ENCODE data around the gene USP34.
"Not testable (repeated sequence)": the region's sequence is repeated elsewhere in the genome, so short reads cannot be mapped to it uniquely, and the experiment has no call there.

USP34 gene

DNA sequence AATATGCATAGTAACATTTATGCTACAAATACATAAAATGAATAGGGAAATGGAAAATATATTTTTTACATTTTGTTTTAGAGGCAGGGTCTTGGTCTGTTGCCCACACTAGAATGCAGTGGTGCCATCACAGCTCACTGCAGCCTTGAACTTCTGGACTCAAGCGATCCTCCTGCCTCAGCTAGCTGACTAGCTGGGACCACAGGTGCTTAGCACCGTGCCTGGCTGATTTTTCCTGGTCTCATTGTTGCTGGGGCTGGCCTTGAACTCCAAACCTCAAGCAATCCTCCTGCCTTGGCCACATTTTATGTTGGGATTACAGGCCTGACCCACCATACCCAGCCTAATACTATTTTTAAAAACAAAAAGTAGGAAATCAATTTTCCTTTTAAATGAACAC, 34.1 kb upstream of the USP34 start:
- in situ Hi-C loops (cut with HindIII; ENCODE audit: low pct_ligation_motif_present, low sequenced_read_pairs) = no loop called here
- H3K36me3 ChIP-seq (replicated peaks) = peaks cover 26% of the 10 kb centered on the region
- no peak for DNase-seq
- H3K27ac ChIP-seq = no peak overlapping the region
- TF ChIP-seq, protein P1, sequence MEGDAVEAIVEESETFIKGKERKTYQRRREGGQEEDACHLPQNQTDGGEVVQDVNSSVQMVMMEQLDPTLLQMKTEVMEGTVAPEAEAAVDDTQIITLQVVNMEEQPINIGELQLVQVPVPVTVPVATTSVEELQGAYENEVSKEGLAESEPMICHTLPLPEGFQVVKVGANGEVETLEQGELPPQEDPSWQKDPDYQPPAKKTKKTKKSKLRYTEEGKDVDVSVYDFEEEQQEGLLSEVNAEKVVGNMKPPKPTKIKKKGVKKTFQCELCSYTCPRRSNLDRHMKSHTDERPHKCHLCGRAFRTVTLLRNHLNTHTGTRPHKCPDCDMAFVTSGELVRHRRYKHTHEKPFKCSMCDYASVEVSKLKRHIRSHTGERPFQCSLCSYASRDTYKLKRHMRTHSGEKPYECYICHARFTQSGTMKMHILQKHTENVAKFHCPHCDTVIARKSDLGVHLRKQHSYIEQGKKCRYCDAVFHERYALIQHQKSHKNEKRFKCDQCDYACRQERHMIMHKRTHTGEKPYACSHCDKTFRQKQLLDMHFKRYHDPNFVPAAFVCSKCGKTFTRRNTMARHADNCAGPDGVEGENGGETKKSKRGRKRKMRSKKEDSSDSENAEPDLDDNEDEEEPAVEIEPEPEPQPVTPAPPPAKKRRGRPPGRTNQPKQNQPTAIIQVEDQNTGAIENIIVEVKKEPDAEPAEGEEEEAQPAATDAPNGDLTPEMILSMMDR (IDR thresholded peaks at IDR 0.05; ENCODE audit: low read depth, low read length, missing control alignments) = no peak
- H3K27me3 ChIP-seq (replicated peaks) = no peaks in the 10 kb centered on the region
- H3K4me3 ChIP-seq (ENCODE audit: low read depth, low read length) = no peak overlapping the region

DNA sequence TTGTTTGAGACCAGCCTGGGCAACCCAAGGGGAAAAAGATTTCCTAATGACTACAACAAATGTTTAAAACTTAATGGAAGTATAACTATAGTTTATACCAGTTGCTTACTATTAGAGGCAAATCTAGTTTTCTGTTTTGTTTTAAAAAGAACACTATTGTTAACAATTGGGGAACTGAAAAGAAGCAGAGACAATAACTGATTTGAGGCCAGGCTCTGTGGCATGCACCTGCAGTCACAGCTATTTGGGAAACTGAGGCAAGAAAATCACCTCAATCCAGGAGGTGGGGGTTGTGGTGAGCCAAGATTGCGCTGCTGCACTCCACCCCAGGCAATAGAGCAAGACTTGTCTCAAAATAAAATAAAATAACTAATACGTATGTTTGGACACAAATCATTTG, 28.2 kb upstream of the USP34 start:
- no peak for DNase-seq
- in situ Hi-C loops (cut with HindIII; ENCODE audit: low pct_ligation_motif_present, low sequenced_read_pairs) = no loop called here
- Histone ChIP-seq H3K27ac (no peak overlapping the region), H3K27me3 (replicated peaks) (no peaks in the 10 kb centered on the region), H3K4me3 (ENCODE audit: low read depth, low read length) (no peak overlapping the region), H3K36me3 (replicated peaks) (peaks cover 44% of the 10 kb centered on the region)
- TF ChIP-seq, protein P1 (IDR thresholded peaks at IDR 0.05; ENCODE audit: low read depth, low read length, missing control alignments) = no peak

DNA sequence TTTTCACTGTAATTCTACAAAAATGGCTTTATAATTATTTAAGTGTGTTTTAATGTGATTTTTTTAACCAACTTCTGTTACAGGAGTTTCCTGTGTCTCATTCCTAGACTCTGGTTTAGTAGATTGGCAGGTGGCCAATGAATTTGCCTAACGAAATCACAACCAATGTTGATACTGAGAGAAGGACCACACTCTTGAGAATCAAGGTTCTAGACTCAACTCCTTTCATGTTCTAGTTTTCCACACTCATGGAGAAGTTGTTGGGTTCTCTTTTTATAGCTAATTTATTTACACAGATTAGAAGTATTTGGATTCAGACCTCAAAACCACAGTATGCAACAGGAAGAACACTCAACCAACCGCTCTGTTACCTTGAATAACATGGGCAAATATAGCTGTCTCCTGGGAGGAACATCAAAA, 22.6 kb upstream of the USP34 start:
- no peak overlapping the region for H3K4me3 ChIP-seq (ENCODE audit: low read depth, low read length)
- no peaks in the 10 kb centered on the region for H3K27me3 ChIP-seq (replicated peaks)
- H3K27ac ChIP-seq = no peak overlapping the region
- TF ChIP-seq, protein P1 (IDR thresholded peaks at IDR 0.05; ENCODE audit: low read depth, low read length, missing control alignments) = no peak
- in situ Hi-C loops (cut with HindIII; ENCODE audit: low pct_ligation_motif_present, low sequenced_read_pairs) = no loop called here
- peaks cover 69% of the 10 kb centered on the region for H3K36me3 ChIP-seq (replicated peaks)
- peak; percentile 51 for DNase-seq

DNA sequence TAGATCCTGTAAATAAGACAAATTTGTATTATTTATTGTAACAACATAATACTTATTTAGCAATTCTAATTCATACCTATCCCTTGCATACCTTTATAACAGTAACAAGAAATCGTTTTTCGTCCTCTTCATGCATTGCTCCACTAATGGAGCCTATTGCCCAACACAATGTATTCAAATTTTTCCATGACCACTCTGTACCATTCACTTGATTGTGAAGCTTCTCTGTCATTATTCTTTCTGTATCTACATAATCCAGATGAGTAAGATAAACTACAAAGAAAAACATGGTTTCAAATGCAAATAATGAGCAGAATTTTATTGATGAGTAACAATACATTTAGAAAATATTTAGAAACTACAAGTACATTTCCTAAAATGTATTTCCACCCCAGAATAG, 21.6 kb upstream of the USP34 start:
- DNase-seq = no peak
- Histone ChIP-seq H3K27ac (no peak overlapping the region), H3K36me3 (replicated peaks) (peaks cover 73% of the 10 kb centered on the region), H3K4me3 (ENCODE audit: low read depth, low read length) (no peak overlapping the region), H3K27me3 (replicated peaks) (no peaks in the 10 kb centered on the region)
- in situ Hi-C loops (cut with HindIII; ENCODE audit: low pct_ligation_motif_present, low sequenced_read_pairs) = no loop called here
- TF ChIP-seq, protein P1 (IDR thresholded peaks at IDR 0.05; ENCODE audit: low read depth, low read length, missing control alignments) = no peak

DNA sequence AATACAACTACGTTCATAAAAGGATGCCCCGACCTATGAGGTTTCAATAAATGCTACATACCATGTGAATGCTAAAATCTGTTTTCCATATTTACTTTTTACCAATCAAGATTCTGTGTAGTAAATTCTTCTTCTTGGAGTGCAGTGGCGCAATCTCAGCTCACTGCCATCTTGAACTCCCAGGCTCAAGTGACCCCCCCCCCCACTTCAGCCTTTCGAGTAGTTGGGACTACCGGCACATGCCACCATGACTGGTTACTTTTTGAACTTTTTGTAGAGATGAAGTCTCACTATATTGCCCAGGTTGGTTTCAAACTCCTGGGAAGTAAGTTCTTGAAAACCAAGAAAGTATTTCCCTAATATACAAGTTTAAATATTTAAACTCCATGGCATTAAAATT, 14.4 kb upstream of the USP34 start:
- in situ Hi-C loops (cut with HindIII; ENCODE audit: low pct_ligation_motif_present, low sequenced_read_pairs) = no loop called here
- no peak overlapping the region for H3K27ac ChIP-seq
- no peak overlapping the region for H3K4me3 ChIP-seq (ENCODE audit: low read depth, low read length)
- H3K27me3 ChIP-seq (replicated peaks) = no peaks in the 10 kb centered on the region
- TF ChIP-seq, protein P1 (IDR thresholded peaks at IDR 0.05; ENCODE audit: low read depth, low read length, missing control alignments) = no peak
- H3K36me3 ChIP-seq (replicated peaks) = peaks cover 72% of the 10 kb centered on the region
- DNase-seq = no peak

DNA sequence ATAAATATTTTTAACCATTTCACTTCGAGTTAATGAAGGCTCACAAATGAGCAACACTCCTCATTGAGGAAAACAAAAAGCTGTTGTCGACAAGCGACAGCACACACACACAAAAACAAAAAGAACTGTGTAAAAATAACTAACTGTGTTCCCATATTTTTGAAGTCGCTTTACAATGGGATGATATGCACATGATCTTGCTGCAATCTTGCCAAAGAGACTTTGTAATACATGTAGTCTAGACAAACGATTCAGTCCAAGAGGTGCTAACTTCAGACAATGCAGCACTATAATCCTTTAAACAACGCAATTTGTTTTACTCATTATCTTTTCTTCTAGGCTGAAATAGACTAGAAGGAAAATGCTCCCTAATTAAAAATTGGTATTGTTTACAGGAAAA, 7.2 kb upstream of the USP34 start:
- in situ Hi-C loops (cut with HindIII; ENCODE audit: low pct_ligation_motif_present, low sequenced_read_pairs) = no loop called here
- Histone ChIP-seq H3K36me3 (replicated peaks) (peaks cover 41% of the 10 kb centered on the region), H3K4me3 (ENCODE audit: low read depth, low read length) (no peak overlapping the region), H3K27ac (no peak overlapping the region), H3K27me3 (replicated peaks) (no peaks in the 10 kb centered on the region)
- no peak for DNase-seq
- TF ChIP-seq, protein P1 (IDR thresholded peaks at IDR 0.05; ENCODE audit: low read depth, low read length, missing control alignments) = no peak

DNA sequence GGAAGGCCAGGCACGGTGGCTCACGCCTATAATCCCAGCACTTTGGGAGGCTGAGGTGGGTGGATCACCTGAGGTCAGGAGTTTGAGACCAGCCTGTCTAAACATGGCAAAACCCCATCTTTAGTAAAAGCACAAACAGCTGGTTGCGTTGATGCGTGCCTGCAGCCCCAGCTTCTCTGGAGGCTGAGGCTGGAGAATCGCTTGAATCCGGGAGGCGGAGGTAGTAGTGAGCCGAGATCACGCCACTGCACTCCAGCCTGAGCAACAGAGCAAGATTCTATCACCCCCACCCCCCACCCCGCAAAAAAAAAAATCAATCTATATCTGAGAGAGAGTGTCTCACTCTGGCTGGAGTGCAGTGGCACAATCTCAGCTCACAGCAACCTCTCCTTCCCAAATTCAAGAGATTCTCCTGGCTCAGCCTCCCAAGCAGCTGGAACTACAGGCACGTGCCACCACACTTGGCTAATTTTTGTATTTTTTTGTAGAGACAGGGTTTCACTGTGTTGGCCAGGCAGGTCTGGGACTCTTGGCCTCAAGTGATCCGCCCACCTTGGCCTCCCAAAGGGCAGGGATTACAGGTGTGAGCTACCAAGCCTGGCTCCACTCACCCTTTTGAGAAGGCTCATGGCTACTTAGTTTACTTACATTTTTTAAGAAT, 6.2 kb upstream of the USP34 start:
- H3K36me3 ChIP-seq (replicated peaks) = peaks cover 33% of the 10 kb centered on the region
- H3K4me3 ChIP-seq (ENCODE audit: low read depth, low read length); in situ Hi-C loops (cut with HindIII; ENCODE audit: low pct_ligation_motif_present, low sequenced_read_pairs); DNase-seq; H3K27ac ChIP-seq; H3K27me3 ChIP-seq (replicated peaks): not testable (repeated sequence)

Measured in brain microvascular endothelial cell (primary cell).